HEK293 (cell line): Measurements from ENCODE around the gene ATP6V0C.

Source experiments
- CTCF ChIA-PET: fragments of 350-600 bp; formaldehyde crosslinking; extraction: SDS; loops from one replicate; lab custom pipeline; 2021; ENCODE audit warnings: antibody characterized with exemption; lab: Yijun Ruan, JAX
- POLR2A ChIA-PET: fragments of 300-600 bp; formaldehyde crosslinking; extraction: SDS; loops from one replicate; lab custom pipeline; 2020; ENCODE audit warnings: antibody characterized with exemption, inconsistent platforms; lab: Yijun Ruan, JAX
- H3K27ac ChIP-seq: fragments of 200-500 bp; sonication (Bioruptor generic); 2 replicates; pipeline ENCODE4 v1.5.1; 2014; ENCODE audit warnings: low read depth, low read length, control low read depth, inconsistent platforms; ENCODE audit errors: extremely low read depth
- H3K36me3 ChIP-seq, 2 experiments: fragments of 200-500 bp in 1 of 2; sonication (Bioruptor generic) in 1 of 2; 1 replicate in 1 of 2; 2 replicates in 1 of 2; pipeline ENCODE4 v1.5.1; 2014 to 2017; ENCODE audit warnings: inconsistent platforms in 2 of 2, low read length in 2 of 2; ENCODE audit not compliant: control insufficient read depth in 2 of 2, insufficient read depth in 1 of 2
- H3K4me1 ChIP-seq: fragments of 200-500 bp; sonication (Bioruptor generic); 2 replicates; pipeline ENCODE4 v1.5.1; 2014; ENCODE audit warnings: mild to moderate bottlenecking, low read length, inconsistent platforms; ENCODE audit not compliant: control insufficient read depth, insufficient read depth
- H3K4me3 ChIP-seq: 2 replicates; pipeline ENCODE4 v1.5.1; 2011; ENCODE audit warnings: low read depth, mild to moderate bottlenecking, control low read depth, low read length, moderate library complexity
- H3K9me3 ChIP-seq: fragments of 200-500 bp; sonication (Bioruptor generic); 2 replicates; pipeline ENCODE4 v1.5.1; 2014; ENCODE audit warnings: low read depth, low read length, inconsistent platforms; ENCODE audit not compliant: control insufficient read depth, insufficient read depth
- EGR2 ChIP-seq: fragments of 450-650 bp; formaldehyde crosslinking; IDR thresholded peaks from 2 replicates; pipeline ENCODE4 v1.5.1; 2016; ENCODE audit warnings: low read depth, missing biosample characterization, missing genetic modification characterization
- GLIS1 ChIP-seq: fragments of 450-650 bp; formaldehyde crosslinking; IDR thresholded peaks from 2 replicates; pipeline ENCODE4 v1.5.1; 2016; ENCODE audit warnings: missing biosample characterization, missing genetic modification characterization
- SP2 ChIP-seq: fragments of 450-650 bp; formaldehyde crosslinking; IDR thresholded peaks from 2 replicates; pipeline ENCODE4 v1.5.1; 2016; ENCODE audit warnings: missing biosample characterization, missing genetic modification characterization
- SP7 ChIP-seq: fragments of 450-650 bp; formaldehyde crosslinking; IDR thresholded peaks from 2 replicates; pipeline ENCODE4 v1.5.1; 2016; ENCODE audit warnings: missing biosample characterization, missing genetic modification characterization
- ZBTB48 ChIP-seq: fragments of 450-650 bp; formaldehyde crosslinking; IDR thresholded peaks from 2 replicates; pipeline ENCODE4 v1.5.1; 2016; ENCODE audit warnings: missing biosample characterization, missing genetic modification characterization
- ZFP37 ChIP-seq: fragments of 450-650 bp; formaldehyde crosslinking; IDR thresholded peaks from 2 replicates; pipeline ENCODE4 v1.5.1; 2016; ENCODE audit warnings: missing biosample characterization, missing genetic modification characterization
- ZNF341 ChIP-seq: fragments of 450-650 bp; formaldehyde crosslinking; IDR thresholded peaks from 2 replicates; pipeline ENCODE4; 2016; ENCODE audit warnings: low read depth, missing biosample characterization, missing genetic modification characterization
- ZNF37A ChIP-seq: fragments of 450-650 bp; IDR thresholded peaks from 2 replicates; pipeline ENCODE4 v1.5.1; 2018; ENCODE audit warnings: missing biosample characterization, missing genetic modification characterization
- ZNF529 ChIP-seq: fragments of 450-650 bp; formaldehyde crosslinking; IDR thresholded peaks from 2 replicates; pipeline ENCODE4 v1.5.1; 2017; ENCODE audit warnings: missing genetic modification characterization, missing biosample characterization; ENCODE audit not compliant: insufficient replicate concordance
- ZNF596 ChIP-seq: fragments of 450-650 bp; IDR thresholded peaks from 2 replicates; pipeline ENCODE4 v1.5.0; 2018; ENCODE audit warnings: missing biosample characterization, mild to moderate bottlenecking, missing genetic modification characterization, moderate library complexity
- ZNF600 ChIP-seq: fragments of 450-650 bp; formaldehyde crosslinking; IDR thresholded peaks from 2 replicates; pipeline ENCODE4 v1.5.1; 2016; ENCODE audit warnings: missing biosample characterization, missing genetic modification characterization
- ZXDB ChIP-seq: fragments of 450-650 bp; formaldehyde crosslinking; IDR thresholded peaks from 2 replicates; pipeline ENCODE4 v1.5.1; 2016; ENCODE audit warnings: missing biosample characterization, missing genetic modification characterization
- TF ChIP-seq, protein P1 (sequence below): fragments of 450-650 bp; formaldehyde crosslinking; IDR thresholded peaks from 2 replicates; pipeline ENCODE4 v1.5.1; 2016; ENCODE audit warnings: missing biosample characterization, missing genetic modification characterization
- TF ChIP-seq, protein P2 (sequence below): fragments of 450-650 bp; formaldehyde crosslinking; IDR thresholded peaks from 2 replicates; pipeline ENCODE4 v1.5.1; 2016; ENCODE audit warnings: missing biosample characterization, missing genetic modification characterization, borderline replicate concordance
- TF ChIP-seq, protein P3 (sequence below): sonication (generic); formaldehyde crosslinking; IDR thresholded peaks from 2 replicates; pipeline ENCODE4 v1.8.1; 2022; ENCODE audit warnings: mild to moderate bottlenecking, moderate library complexity, missing genetic modification reagents
- TF ChIP-seq, protein P4 (sequence below): fragments of 450-650 bp; formaldehyde crosslinking; IDR thresholded peaks from 2 replicates; pipeline ENCODE4 v1.5.0; 2017; ENCODE audit warnings: missing biosample characterization, missing genetic modification characterization, borderline replicate concordance

The ATP6V0C gene

DNA sequence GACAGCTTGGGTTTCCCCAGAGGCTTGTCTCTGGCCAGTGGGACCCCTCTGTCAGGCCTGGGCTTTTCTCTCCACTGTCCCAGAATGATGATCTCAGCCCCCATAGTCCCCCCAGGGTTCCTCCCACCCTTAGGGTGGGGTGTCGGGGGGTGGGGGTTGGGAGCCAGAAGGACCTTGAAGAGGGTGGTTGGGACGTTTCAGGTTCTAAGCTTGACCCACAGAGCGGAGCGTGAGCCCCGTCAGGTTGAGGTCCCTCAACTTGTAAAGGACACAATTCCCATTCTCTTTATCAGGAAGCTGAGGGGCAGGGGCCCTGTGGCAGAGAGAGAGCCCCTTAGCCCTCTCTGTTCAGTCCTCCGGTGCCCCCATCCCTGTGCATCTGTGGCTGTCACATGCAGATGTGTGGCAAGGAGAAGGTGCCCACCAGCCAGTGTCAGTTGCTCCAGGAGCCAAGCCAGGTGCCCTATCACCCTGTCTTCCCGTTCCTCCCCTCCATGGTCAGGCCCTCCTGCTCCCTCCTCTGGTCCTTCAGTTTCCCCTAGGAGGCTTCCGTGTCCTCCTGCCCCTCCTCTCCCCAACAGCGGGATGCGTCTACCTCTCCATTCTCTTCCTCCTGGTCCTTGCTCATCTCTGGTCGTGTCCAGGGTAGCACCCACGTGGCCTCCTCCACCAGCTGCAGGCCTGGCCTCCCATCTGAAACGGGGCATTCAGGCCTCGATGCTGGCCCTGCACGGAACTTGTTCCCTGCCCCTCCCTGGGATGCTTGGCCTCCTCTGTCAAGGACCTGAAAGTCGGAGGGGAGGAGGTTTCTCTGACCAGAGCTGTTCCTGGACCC is 44.1 kb upstream of the ATP6V0C start (continued):
- TF ChIP-seq, protein P1, sequence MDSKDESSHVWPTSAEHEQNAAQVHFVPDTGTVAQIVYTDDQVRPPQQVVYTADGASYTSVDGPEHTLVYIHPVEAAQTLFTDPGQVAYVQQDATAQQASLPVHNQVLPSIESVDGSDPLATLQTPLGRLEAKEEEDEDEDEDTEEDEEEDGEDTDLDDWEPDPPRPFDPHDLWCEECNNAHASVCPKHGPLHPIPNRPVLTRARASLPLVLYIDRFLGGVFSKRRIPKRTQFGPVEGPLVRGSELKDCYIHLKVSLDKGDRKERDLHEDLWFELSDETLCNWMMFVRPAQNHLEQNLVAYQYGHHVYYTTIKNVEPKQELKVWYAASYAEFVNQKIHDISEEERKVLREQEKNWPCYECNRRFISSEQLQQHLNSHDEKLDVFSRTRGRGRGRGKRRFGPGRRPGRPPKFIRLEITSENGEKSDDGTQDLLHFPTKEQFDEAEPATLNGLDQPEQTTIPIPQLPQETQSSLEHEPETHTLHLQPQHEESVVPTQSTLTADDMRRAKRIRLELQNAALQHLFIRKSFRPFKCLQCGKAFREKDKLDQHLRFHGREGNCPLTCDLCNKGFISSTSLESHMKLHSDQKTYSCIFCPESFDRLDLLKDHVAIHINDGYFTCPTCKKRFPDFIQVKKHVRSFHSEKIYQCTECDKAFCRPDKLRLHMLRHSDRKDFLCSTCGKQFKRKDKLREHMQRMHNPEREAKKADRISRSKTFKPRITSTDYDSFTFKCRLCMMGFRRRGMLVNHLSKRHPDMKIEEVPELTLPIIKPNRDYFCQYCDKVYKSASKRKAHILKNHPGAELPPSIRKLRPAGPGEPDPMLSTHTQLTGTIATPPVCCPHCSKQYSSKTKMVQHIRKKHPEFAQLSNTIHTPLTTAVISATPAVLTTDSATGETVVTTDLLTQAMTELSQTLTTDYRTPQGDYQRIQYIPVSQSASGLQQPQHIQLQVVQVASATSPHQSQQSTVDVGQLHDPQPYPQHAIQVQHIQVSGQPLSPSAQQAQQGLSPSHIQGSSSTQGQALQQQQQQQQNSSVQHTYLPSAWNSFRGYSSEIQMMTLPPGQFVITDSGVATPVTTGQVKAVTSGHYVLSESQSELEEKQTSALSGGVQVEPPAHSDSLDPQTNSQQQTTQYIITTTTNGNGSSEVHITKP, result peak; percentile 24; the same call in 1 of the 2 replicates
- TF ChIP-seq, protein P2, sequence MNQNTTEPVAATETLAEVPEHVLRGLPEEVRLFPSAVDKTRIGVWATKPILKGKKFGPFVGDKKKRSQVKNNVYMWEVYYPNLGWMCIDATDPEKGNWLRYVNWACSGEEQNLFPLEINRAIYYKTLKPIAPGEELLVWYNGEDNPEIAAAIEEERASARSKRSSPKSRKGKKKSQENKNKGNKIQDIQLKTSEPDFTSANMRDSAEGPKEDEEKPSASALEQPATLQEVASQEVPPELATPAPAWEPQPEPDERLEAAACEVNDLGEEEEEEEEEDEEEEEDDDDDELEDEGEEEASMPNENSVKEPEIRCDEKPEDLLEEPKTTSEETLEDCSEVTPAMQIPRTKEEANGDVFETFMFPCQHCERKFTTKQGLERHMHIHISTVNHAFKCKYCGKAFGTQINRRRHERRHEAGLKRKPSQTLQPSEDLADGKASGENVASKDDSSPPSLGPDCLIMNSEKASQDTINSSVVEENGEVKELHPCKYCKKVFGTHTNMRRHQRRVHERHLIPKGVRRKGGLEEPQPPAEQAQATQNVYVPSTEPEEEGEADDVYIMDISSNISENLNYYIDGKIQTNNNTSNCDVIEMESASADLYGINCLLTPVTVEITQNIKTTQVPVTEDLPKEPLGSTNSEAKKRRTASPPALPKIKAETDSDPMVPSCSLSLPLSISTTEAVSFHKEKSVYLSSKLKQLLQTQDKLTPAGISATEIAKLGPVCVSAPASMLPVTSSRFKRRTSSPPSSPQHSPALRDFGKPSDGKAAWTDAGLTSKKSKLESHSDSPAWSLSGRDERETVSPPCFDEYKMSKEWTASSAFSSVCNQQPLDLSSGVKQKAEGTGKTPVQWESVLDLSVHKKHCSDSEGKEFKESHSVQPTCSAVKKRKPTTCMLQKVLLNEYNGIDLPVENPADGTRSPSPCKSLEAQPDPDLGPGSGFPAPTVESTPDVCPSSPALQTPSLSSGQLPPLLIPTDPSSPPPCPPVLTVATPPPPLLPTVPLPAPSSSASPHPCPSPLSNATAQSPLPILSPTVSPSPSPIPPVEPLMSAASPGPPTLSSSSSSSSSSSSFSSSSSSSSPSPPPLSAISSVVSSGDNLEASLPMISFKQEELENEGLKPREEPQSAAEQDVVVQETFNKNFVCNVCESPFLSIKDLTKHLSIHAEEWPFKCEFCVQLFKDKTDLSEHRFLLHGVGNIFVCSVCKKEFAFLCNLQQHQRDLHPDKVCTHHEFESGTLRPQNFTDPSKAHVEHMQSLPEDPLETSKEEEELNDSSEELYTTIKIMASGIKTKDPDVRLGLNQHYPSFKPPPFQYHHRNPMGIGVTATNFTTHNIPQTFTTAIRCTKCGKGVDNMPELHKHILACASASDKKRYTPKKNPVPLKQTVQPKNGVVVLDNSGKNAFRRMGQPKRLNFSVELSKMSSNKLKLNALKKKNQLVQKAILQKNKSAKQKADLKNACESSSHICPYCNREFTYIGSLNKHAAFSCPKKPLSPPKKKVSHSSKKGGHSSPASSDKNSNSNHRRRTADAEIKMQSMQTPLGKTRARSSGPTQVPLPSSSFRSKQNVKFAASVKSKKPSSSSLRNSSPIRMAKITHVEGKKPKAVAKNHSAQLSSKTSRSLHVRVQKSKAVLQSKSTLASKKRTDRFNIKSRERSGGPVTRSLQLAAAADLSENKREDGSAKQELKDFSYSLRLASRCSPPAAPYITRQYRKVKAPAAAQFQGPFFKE, result 0 out of 2 replicates have a peak, but pooled peaks have one; percentile 36
- TF ChIP-seq ZNF596 (tag by site-specific recombination), result no peak
- no peak for TF ChIP-seq ZFP37 (tag by site-specific recombination)
- peak; percentile 54 for TF ChIP-seq SP2
- TF ChIP-seq ZBTB48 (tag by site-specific recombination), result peak; percentile 13; the same call in 1 of the 2 replicates
- TF ChIP-seq ZNF37A (tag by site-specific recombination), result no peak
- TF ChIP-seq, protein P3, sequence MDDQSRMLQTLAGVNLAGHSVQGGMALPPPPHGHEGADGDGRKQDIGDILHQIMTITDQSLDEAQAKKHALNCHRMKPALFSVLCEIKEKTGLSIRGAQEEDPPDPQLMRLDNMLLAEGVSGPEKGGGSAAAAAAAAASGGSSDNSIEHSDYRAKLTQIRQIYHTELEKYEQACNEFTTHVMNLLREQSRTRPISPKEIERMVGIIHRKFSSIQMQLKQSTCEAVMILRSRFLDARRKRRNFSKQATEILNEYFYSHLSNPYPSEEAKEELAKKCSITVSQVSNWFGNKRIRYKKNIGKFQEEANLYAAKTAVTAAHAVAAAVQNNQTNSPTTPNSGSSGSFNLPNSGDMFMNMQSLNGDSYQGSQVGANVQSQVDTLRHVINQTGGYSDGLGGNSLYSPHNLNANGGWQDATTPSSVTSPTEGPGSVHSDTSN (CRISPR knock-in tag), result no peak
- TF ChIP-seq GLIS1 (tag by site-specific recombination), result no peak
- TF ChIP-seq ZNF600, result peak; percentile 88
- peak; percentile 52 for TF ChIP-seq ZXDB (tag by site-specific recombination)

DNA sequence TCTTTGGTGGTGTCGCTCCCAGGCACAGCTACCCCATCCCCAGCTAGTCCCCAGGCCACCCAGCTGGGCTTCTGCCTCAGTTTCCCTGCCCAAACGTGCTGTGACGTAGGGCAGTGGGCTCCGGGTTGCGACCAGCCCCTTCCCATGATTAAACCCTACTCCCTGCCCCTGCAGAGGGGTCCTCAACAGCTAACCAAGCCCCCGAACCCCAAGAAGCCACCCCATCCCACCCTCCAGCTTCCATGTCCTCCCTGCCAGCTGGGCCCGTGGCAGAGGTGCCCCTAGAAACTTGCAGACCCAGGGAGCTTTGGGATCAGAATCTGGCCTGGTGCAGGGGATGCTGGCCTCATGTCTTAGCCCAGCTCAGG is 43.5 kb upstream of the ATP6V0C start:
- ChIA-PET POLR2A (interaction anchor here (1.1 to 3.2 kb wide), 4 partner anchors 11 to 219 kb away, joined by 3 to 34 read pairs (median 4); partner anchors contain the start of genes ECI1 and TEDC2), CTCF (interaction anchor here (1.2 to 2.5 kb wide), 2 partner anchors 31 to 40 kb away, joined by 4 to 8 read pairs; no protein-coding TSS in a partner anchor)
- Histone ChIP-seq H3K36me3 (no peaks in the 10 kb centered on the region), H3K27ac (peak overlapping the region; percentile 43; the same call in 1 of the 2 replicates), H3K4me3 (no peak overlapping the region), H3K9me3 (no peaks in the 10 kb centered on the region), H3K4me1 (peaks cover 27% of the 10 kb centered on the region)
- TF ChIP-seq ZNF529 (tag by site-specific recombination) (no peak), EGR2 (no peak), ZNF341 (tag by site-specific recombination) (0 out of 2 replicates have a peak, but pooled peaks have one; percentile 2), SP7 (no peak)
- TF ChIP-seq, protein P4, sequence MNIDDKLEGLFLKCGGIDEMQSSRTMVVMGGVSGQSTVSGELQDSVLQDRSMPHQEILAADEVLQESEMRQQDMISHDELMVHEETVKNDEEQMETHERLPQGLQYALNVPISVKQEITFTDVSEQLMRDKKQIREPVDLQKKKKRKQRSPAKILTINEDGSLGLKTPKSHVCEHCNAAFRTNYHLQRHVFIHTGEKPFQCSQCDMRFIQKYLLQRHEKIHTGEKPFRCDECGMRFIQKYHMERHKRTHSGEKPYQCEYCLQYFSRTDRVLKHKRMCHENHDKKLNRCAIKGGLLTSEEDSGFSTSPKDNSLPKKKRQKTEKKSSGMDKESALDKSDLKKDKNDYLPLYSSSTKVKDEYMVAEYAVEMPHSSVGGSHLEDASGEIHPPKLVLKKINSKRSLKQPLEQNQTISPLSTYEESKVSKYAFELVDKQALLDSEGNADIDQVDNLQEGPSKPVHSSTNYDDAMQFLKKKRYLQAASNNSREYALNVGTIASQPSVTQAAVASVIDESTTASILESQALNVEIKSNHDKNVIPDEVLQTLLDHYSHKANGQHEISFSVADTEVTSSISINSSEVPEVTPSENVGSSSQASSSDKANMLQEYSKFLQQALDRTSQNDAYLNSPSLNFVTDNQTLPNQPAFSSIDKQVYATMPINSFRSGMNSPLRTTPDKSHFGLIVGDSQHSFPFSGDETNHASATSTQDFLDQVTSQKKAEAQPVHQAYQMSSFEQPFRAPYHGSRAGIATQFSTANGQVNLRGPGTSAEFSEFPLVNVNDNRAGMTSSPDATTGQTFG (tag by site-specific recombination), result no peak
